Gastroesophageal sphincter (tissue), 4 donors: ENCODE results near the gene CEP55. TPM values are rescaled to one million over a fixed set of nuclear protein-coding genes. Genes with fewer than 3 reads are reported as not detected.

Source experiments
- ATAC-seq: fragments of 150-250 bp; one replicate; pipeline ENCODE4 v1.9.1; 2016; ENCODE audit warnings: mild to moderate bottlenecking, moderate library complexity
- H3K27ac ChIP-seq, 4 donors: fragments of 200-600 bp; sonication (generic) in 3 of 4; 1 replicate in 3 of 4; 2 replicates in 1 of 4; pipeline ENCODE4 v1.5.1; 2016 to 2019
- H3K27me3 ChIP-seq: fragments of 200-600 bp; sonication (generic); one replicate; pipeline ENCODE4 v1.5.1; 2019
- H3K36me3 ChIP-seq, 2 donors: fragments of 200-600 bp; sonication (generic); one replicate each; pipeline ENCODE4 v1.5.1; 2019; ENCODE audit warnings: control low read depth in 1 of 2
- H3K4me1 ChIP-seq, 3 donors: fragments of 200-600 bp; sonication (generic); 1 replicate in 2 of 3; 2 replicates in 1 of 3; pipeline ENCODE4 v1.5.1; 2016 to 2019; ENCODE audit warnings: control low read depth in 2 of 3
- H3K4me3 ChIP-seq, 2 donors: fragments of 200-600 bp; sonication (generic); one replicate each; pipeline ENCODE4 v1.5.1; 2019; ENCODE audit warnings: mild to moderate bottlenecking in 1 of 2, moderate library complexity in 1 of 2
- H3K9me3 ChIP-seq, 3 donors: fragments of 200-600 bp; sonication (generic); one replicate each; pipeline ENCODE4 v1.5.1; 2017 to 2019; ENCODE audit warnings: control low read depth in 2 of 3
- CTCF ChIP-seq, 4 experiments: fragments of 200-600 bp in 2 of 4; fragments of 450-650 bp in 2 of 4; sonication (generic) in 1 of 4; IDR thresholded peaks; one replicate each; pipeline ENCODE4 v1.5.1; 2017 to 2019; ENCODE audit warnings: antibody characterized with exemption in 4 of 4, mild to moderate bottlenecking in 2 of 4, moderate library complexity in 2 of 4
- EP300 ChIP-seq: sonication (generic); formaldehyde crosslinking; IDR thresholded peaks from one replicate; pipeline ENCODE4 v1.6.1; 2017; ENCODE audit warnings: antibody characterized with exemption, mild to moderate bottlenecking
- POLR2A ChIP-seq, 2 donors: fragments of 450-650 bp; IDR thresholded peaks; one replicate each; pipeline ENCODE4 v1.6.1; 2017; ENCODE audit warnings: antibody characterized with exemption in 2 of 2, mild to moderate bottlenecking in 2 of 2, moderate library complexity in 1 of 2
- POLR2AphosphoS5 ChIP-seq: sonication (generic); formaldehyde crosslinking; IDR thresholded peaks from one replicate; pipeline ENCODE4 v1.6.1; 2017; ENCODE audit warnings: antibody characterized with exemption
- WGBS, 2 donors: methylation state at CpG; one replicate each; pipeline ENCODE4 v1.1.5; 2018; ENCODE audit warnings: low coverage in 1 of 2; 5-methylcytosine and 5-hydroxymethylcytosine counted together
- total RNA-seq, 4 donors: library from RNA; depleted of rRNA; stranded (reverse); fragments of >200 nt; gene quantifications; one replicate each; pipeline ENCODE4 v1.1.0, GENCODE V29; 2016

The CEP55 gene
- total RNA-seq, 4 donors from 2014 or later: 0.13 to 3.6 (median 0.35) TPM; not detected in 1

- peak; percentile 86 for TF ChIP-seq POLR2AphosphoS5
- TF ChIP-seq EP300: no peak
- WGBS, 2 donors: 59 to 100% methylated on average over 3 to 4 of the region's 5 CpGs
- Histone ChIP-seq H3K27ac (peak overlapping the region; percentile 74 to 95 (median 85)), H3K4me1 (peaks cover 20 to 94% (median 42%) of the 10 kb centered on the region in 3 donors), H3K4me3 (no peak overlapping the region), H3K36me3 (peaks cover 0 to 11% of the 10 kb centered on the region in 2 donors), H3K9me3 (no peaks in the 10 kb centered on the region), H3K27me3 (no peaks in the 10 kb centered on the region)
- peak; percentile 73 for ATAC-seq
These were observed 25.2 kb upstream of the CEP55 start for GRCh38 chr10:93471110-93471651.

GRCh38 chr10:93473161-93473560 lies 23.3 kb upstream of the CEP55 start:
- peaks cover 16 to 99% (median 37%) of the 10 kb centered on the region in 3 donors for H3K4me1 ChIP-seq
- H3K9me3 ChIP-seq: no peaks in the 10 kb centered on the region
- H3K27me3 ChIP-seq: no peaks in the 10 kb centered on the region
- TF ChIP-seq CTCF (IDR thresholded peaks at IDR 0.05): no peak
- no peak for TF ChIP-seq POLR2A (IDR thresholded peaks at IDR 0.05)
- TF ChIP-seq EP300: no peak
- ATAC-seq: no peak
- peak overlapping the region in 3 of 4 donors; percentile 53 to 95 (median 90) for H3K27ac ChIP-seq
- H3K36me3 ChIP-seq: peaks cover 0 to 15% of the 10 kb centered on the region in 2 donors
- H3K4me3 ChIP-seq: no peak overlapping the region
- 50% methylated on average over 1 of the region's 2 CpGs; no CpG with 5 or more reads in 1 of the 2 donors for WGBS, 2 donors

GRCh38 chr10:93473804-93474472 lies 22.5 kb upstream of the CEP55 start:
- no peaks in the 10 kb centered on the region for H3K27me3 ChIP-seq
- H3K4me1 ChIP-seq: peaks cover 13 to 99% (median 30%) of the 10 kb centered on the region in 3 donors
- no peak for ATAC-seq
- WGBS, 2 donors: 57 to 74% methylated on average over 3 to 7 of the region's 7 CpGs
- peak overlapping the region in 3 of 4 donors; percentile 53 to 95 (median 90) for H3K27ac ChIP-seq
- H3K36me3 ChIP-seq: peaks cover 0 to 15% of the 10 kb centered on the region in 2 donors
- no peak overlapping the region for H3K4me3 ChIP-seq
- H3K9me3 ChIP-seq: no peaks in the 10 kb centered on the region
- TF ChIP-seq CTCF (IDR thresholded peaks at IDR 0.05) (no peak), EP300 (no peak)

- Histone ChIP-seq H3K4me1 (peaks cover 13 to 99% (median 23%) of the 10 kb centered on the region in 3 donors), H3K9me3 (no peaks in the 10 kb centered on the region), H3K27ac (peak overlapping the region in 3 of 4 donors; percentile 24 to 95 (median 62)), H3K4me3 (no peak overlapping the region), H3K36me3 (peaks cover 0 to 8% of the 10 kb centered on the region in 2 donors), H3K27me3 (no peaks in the 10 kb centered on the region)
- WGBS, 2 donors: 10 to 64% methylated on average over 1 of the region's 2 CpGs
- no peak for ATAC-seq
- TF ChIP-seq POLR2A (IDR thresholded peaks at IDR 0.05): no peak
- TF ChIP-seq CTCF (IDR thresholded peaks at IDR 0.05): no peak
- no peak for TF ChIP-seq EP300
- no peak for TF ChIP-seq POLR2AphosphoS5
These were observed 21.2 kb upstream of the CEP55 start for GRCh38 chr10:93475227-93475626.

GRCh38 chr10:93475871-93476270 lies 20.5 kb upstream of the CEP55 start:
- Histone ChIP-seq H3K4me1 (peaks cover 13 to 99% (median 18%) of the 10 kb centered on the region in 3 donors), H3K9me3 (no peaks in the 10 kb centered on the region), H3K4me3 (no peak overlapping the region), H3K27me3 (no peaks in the 10 kb centered on the region), H3K27ac (peak overlapping the region; percentile 11 to 95 (median 42)), H3K36me3 (peaks cover 0 to 8% of the 10 kb centered on the region in 2 donors)
- ATAC-seq: no peak
- no peak for TF ChIP-seq EP300
- no peak for TF ChIP-seq POLR2AphosphoS5
- no peak for TF ChIP-seq CTCF (IDR thresholded peaks at IDR 0.05)
- no peak for TF ChIP-seq POLR2A (IDR thresholded peaks at IDR 0.05)
- 35 to 56% methylated on average over 2 of the region's 2 CpGs for WGBS, 2 donors
